ENCODE data around the gene OR6C74. TPM values are rescaled to one million over a fixed set of nuclear protein-coding genes. Genes with fewer than 3 reads are reported as not detected.

OR6C74 gene
- total and polyA plus RNA-seq, 10 of the 15 experiments (the other 5 are each of a cell fraction or from before 2014, with no cell fraction given): not detected

DNA sequence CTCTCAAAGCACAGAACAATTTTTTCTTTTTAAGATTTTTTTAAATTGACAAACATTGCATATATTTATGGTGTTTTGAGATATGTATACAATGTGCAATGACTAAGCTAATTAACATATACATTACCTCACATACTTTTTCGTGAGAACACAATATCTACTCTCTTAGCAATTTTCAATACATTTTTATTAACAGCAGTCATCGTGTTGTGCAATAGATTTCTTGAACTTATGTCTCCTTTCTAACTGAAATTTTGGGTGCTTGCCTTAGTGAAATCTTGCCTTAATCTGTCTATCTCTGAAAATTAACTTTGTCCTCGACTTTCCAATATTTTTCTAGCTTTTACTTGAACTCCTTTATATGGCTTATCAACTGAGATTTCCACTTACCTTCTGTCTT lies 16.8 kb upstream of the OR6C74 start:
- no peak overlapping the region for H3K4me2 ChIP-seq (ENCODE audit: control insufficient read depth, insufficient read depth)
- no peaks in the 10 kb centered on the region for H3K36me3 ChIP-seq (ENCODE audit: control insufficient read depth in 2 of 2, insufficient read depth in 2 of 2, low read length in 1 of 2)
- POLR2A ChIA-PET: no interaction called here
- WGBS (ENCODE audit: insufficient coverage, insufficient replicate concordance, low lambda C conversion rate, missing lambda C conversion rate): 1% methylated on average over 3 of the region's 3 CpGs
- H4K20me1 ChIP-seq (ENCODE audit: control insufficient read depth, insufficient read depth): no peaks in the 10 kb centered on the region
- FAIRE-seq (no peak), DNase-seq (ENCODE audit: low read depth, low spot score) (no peak), ATAC-seq (no peak)
- H3K4me1 ChIP-seq (ENCODE audit: control insufficient read depth, insufficient read depth, low read length): no peaks in the 10 kb centered on the region
- H3K9ac ChIP-seq (ENCODE audit: control insufficient read depth, insufficient read depth, low read length): no peak overlapping the region
- no peak overlapping the region for H2AFZ ChIP-seq (ENCODE audit: control insufficient read depth, low read depth, low read length)
- TF ChIP-seq TAF1 (IDR thresholded peaks at IDR 0.05; ENCODE audit: borderline replicate concordance, low read depth, low read length): no peak
- TF ChIP-seq RUNX3 (IDR thresholded peaks at IDR 0.05; ENCODE audit: low read length): no peak
- TF ChIP-seq MTA2 (IDR thresholded peaks at IDR 0.05; ENCODE audit: low read depth): no peak
- no peak for TF ChIP-seq ZNF24 (IDR thresholded peaks at IDR 0.05)
- TF ChIP-seq HDGF (IDR thresholded peaks at IDR 0.05): no peak
- no peak for TF ChIP-seq IRF3 (IDR thresholded peaks at IDR 0.05)
- TF ChIP-seq NRF1 (conservative IDR thresholded peaks at IDR 0.05; ENCODE audit: low read depth, low read length): no peak
- TF ChIP-seq, protein P1, sequence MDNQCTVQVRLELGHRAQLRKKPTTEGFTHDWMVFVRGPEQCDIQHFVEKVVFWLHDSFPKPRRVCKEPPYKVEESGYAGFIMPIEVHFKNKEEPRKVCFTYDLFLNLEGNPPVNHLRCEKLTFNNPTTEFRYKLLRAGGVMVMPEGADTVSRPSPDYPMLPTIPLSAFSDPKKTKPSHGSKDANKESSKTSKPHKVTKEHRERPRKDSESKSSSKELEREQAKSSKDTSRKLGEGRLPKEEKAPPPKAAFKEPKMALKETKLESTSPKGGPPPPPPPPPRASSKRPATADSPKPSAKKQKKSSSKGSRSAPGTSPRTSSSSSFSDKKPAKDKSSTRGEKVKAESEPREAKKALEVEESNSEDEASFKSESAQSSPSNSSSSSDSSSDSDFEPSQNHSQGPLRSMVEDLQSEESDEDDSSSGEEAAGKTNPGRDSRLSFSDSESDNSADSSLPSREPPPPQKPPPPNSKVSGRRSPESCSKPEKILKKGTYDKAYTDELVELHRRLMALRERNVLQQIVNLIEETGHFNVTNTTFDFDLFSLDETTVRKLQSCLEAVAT (IDR thresholded peaks at IDR 0.05): no peak
- no peak for TF ChIP-seq BCL11A (IDR thresholded peaks at IDR 0.05; ENCODE audit: low read depth, low read length)
- no peak for TF ChIP-seq RFX5 (IDR thresholded peaks at IDR 0.05; ENCODE audit: low read depth, low read length)
- H3K79me2 ChIP-seq (ENCODE audit: control insufficient read depth, insufficient read depth, low read length): no peaks in the 10 kb centered on the region
- H3K9me3 ChIP-seq (replicated peaks; ENCODE audit: control insufficient read depth, insufficient read depth, low read length): no peaks in the 10 kb centered on the region
- BruUV-seq (replicated peaks): no TSS peak
- CTCF ChIA-PET: no interaction called here
- H3K27ac ChIP-seq (ENCODE audit: control insufficient read depth, insufficient read depth): no peak overlapping the region
- intact Hi-C loops (cut with micrococcal nuclease; ENCODE audit: unreplicated experiment): no loop called here
- SMC1A ChIA-PET (ENCODE audit: uncharacterized antibody, unreplicated experiment): no interaction called here
- no peaks in the 10 kb centered on the region for H3K27me3 ChIP-seq (replicated peaks in 1 of 2; ENCODE audit: control insufficient read depth in 2 of 2, insufficient read depth in 2 of 2, low read length in 1 of 2)
- RAD21 ChIA-PET (ENCODE audit: unreplicated experiment): no interaction called here
- in situ Hi-C loops (cut with MboI): no loop called here
- H3K4me3 ChIP-seq: no peak overlapping the region

Data from GM12878 (cell line).